Upper lobe of left lung (tissue), 4 donors: Measurements from ENCODE around the gene LILRB4.

Experiments used
- CTCF ChIP-seq, 6 experiments: fragments of 450-650 bp in 4 of 6; fragments of 200-600 bp in 2 of 6; sonication (generic) in 2 of 6; IDR thresholded peaks; one replicate each; pipeline ENCODE4 v1.5.1; 2016 to 2019; ENCODE audit warnings: antibody characterized with exemption in 6 of 6
- POLR2AphosphoS5 ChIP-seq, 2 donors: sonication (generic); formaldehyde crosslinking; IDR thresholded peaks; one replicate each; pipeline ENCODE4 v1.5.1; 2017; ENCODE audit warnings: antibody characterized with exemption in 2 of 2

GRCh38 chr19:54692298-54692615 lies 29.5 kb downstream of the LILRB4 start:
- TF ChIP-seq CTCF (IDR thresholded peaks at IDR 0.05): no peak
- no peak for TF ChIP-seq POLR2AphosphoS5 (IDR thresholded peaks at IDR 0.05)
